Astrocyte (in vitro differentiated cells and primary cell): ENCODE data around the gene OSBP.

Experiments used
- CTCF ChIP-seq: IDR thresholded peaks from 2 replicates; pipeline ENCODE4 v1.5.1; 2011; ENCODE audit warnings: low read depth, mild to moderate bottlenecking, inconsistent platforms, low read length, moderate library complexity; ENCODE audit not compliant: insufficient read depth
- EZH2 ChIP-seq: IDR thresholded peaks from 2 replicates; pipeline ENCODE4 v1.6.1; 2012; ENCODE audit warnings: mild to moderate bottlenecking, low read length, inconsistent platforms; ENCODE audit not compliant: insufficient read depth

DNA sequence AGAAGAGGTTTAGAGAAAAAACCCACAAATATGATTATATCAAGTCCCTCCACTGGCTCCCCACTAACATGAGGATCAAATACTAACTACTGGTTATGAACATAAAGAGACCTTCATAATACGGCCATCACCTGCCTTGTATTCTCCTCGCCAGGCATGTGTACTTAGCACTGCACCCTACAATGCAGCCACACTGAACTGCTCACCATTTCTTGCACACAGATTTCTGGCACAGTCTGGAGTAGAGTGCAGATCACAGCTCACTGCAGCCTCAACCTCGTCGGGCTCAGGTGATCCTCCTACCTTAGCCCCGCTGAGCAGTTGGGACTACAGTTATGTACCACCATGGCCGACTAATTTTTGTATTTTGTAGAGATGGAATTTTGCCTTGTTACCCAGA, 13.1 kb downstream of the OSBP start:
- TF ChIP-seq CTCF: no peak
- no peak for TF ChIP-seq EZH2
